Osteocyte (in vitro differentiated cells): Measurements from ENCODE around the gene ACTR10. TPM values are rescaled to one million over a fixed set of nuclear protein-coding genes. Genes with fewer than 3 reads are reported as not detected.

Experiments
- DNase-seq: peaks from one replicate; pipeline ENCODE4 v3.0.0; 2021; ENCODE audit warnings: mixed read lengths; ENCODE audit not compliant: unreplicated experiment; ENCODE audit errors: extremely low spot score
- H3K27ac Mint-ChIP-seq: one replicate; pipeline ENCODE4 v1.8.0; 2021; ENCODE audit warnings: mild to moderate bottlenecking, mixed read lengths; ENCODE audit not compliant: unreplicated experiment
- H3K27me3 Mint-ChIP-seq: one replicate; pipeline ENCODE4 v1.8.0; 2021; ENCODE audit warnings: mixed read lengths; ENCODE audit not compliant: unreplicated experiment
- H3K36me3 Mint-ChIP-seq: one replicate; pipeline ENCODE4 v1.8.0; 2021; ENCODE audit warnings: mixed read lengths; ENCODE audit not compliant: unreplicated experiment
- H3K4me1 Mint-ChIP-seq: one replicate; pipeline ENCODE4 v1.8.0; 2021; ENCODE audit warnings: mixed read lengths; ENCODE audit not compliant: unreplicated experiment
- H3K4me3 Mint-ChIP-seq: one replicate; pipeline ENCODE4 v1.8.0; 2021; ENCODE audit warnings: mild to moderate bottlenecking, moderate library complexity, mixed read lengths; ENCODE audit not compliant: unreplicated experiment
- H3K9me3 Mint-ChIP-seq: one replicate; pipeline ENCODE4 v1.8.0; 2021; ENCODE audit warnings: mixed read lengths; ENCODE audit not compliant: unreplicated experiment
- CTCF ChIP-seq: fragments of 200-600 bp; sonication (generic); IDR thresholded peaks from 2 replicates; pipeline ENCODE4 v1.5.0; 2021; ENCODE audit warnings: antibody characterized with exemption, mild to moderate bottlenecking, moderate library complexity
- total RNA-seq: library from RNA; stranded (reverse); gene quantifications from 2 replicates; pipeline ENCODE4 v1.2.1, GENCODE V29; 2021

Gene ACTR10
- total RNA-seq, 1 donor from 2014 or later: 80.3 TPM

GRCh38 chr14:58276208-58276607 lies 76.3 kb downstream of the ACTR10 start:
- peak overlapping the region; percentile 67 for H3K27ac Mint-ChIP-seq
- no peak for DNase-seq
- H3K36me3 Mint-ChIP-seq: peaks cover 31% of the 10 kb centered on the region
- TF ChIP-seq CTCF: no peak
- no peaks in the 10 kb centered on the region for H3K9me3 Mint-ChIP-seq
- no peak overlapping the region for H3K4me3 Mint-ChIP-seq
- no peaks in the 10 kb centered on the region for H3K27me3 Mint-ChIP-seq
- H3K4me1 Mint-ChIP-seq: peaks cover 40% of the 10 kb centered on the region

- H3K27ac Mint-ChIP-seq: no peak overlapping the region
- no peak for TF ChIP-seq CTCF
- DNase-seq: no peak
These were observed 78.2 kb downstream of the ACTR10 start for GRCh38 chr14:58278177-58278576.

GRCh38 chr14:58280954-58281787 lies 81.2 kb downstream of the ACTR10 start:
- H3K27me3 Mint-ChIP-seq: no peaks in the 10 kb centered on the region
- no peak for TF ChIP-seq CTCF
- H3K4me3 Mint-ChIP-seq: peak overlapping the region; percentile 46
- H3K27ac Mint-ChIP-seq: peak overlapping the region; percentile 96
- DNase-seq: no peak
- peaks cover 34% of the 10 kb centered on the region for H3K36me3 Mint-ChIP-seq
- peaks cover 34% of the 10 kb centered on the region for H3K4me1 Mint-ChIP-seq
- no peaks in the 10 kb centered on the region for H3K9me3 Mint-ChIP-seq

More at GRCh38 chr14:58278177-58278576, 78.2 kb downstream of the ACTR10 start:
- no peaks in the 10 kb centered on the region for H3K27me3 Mint-ChIP-seq
- peaks cover 50% of the 10 kb centered on the region for H3K4me1 Mint-ChIP-seq
- no peaks in the 10 kb centered on the region for H3K9me3 Mint-ChIP-seq
- H3K4me3 Mint-ChIP-seq: no peak overlapping the region
- peaks cover 18% of the 10 kb centered on the region for H3K36me3 Mint-ChIP-seq

GRCh38 chr14:58281969-58282368 lies 82.0 kb downstream of the ACTR10 start:
- Mint-ChIP-seq H3K27me3 (no peaks in the 10 kb centered on the region), H3K36me3 (peaks cover 35% of the 10 kb centered on the region), H3K4me1 (peaks cover 28% of the 10 kb centered on the region), H3K27ac (peak overlapping the region; percentile 96), H3K4me3 (no peak overlapping the region), H3K9me3 (no peaks in the 10 kb centered on the region)
- no peak for DNase-seq
- TF ChIP-seq CTCF: no peak

GRCh38 chr14:58282925-58283593 lies 83.1 kb downstream of the ACTR10 start:
- DNase-seq: no peak
- H3K4me1 Mint-ChIP-seq: peaks cover 33% of the 10 kb centered on the region
- H3K4me3 Mint-ChIP-seq: no peak overlapping the region
- H3K27me3 Mint-ChIP-seq: no peaks in the 10 kb centered on the region
- H3K9me3 Mint-ChIP-seq: no peaks in the 10 kb centered on the region
- H3K36me3 Mint-ChIP-seq: peaks cover 42% of the 10 kb centered on the region
- no peak for TF ChIP-seq CTCF
- H3K27ac Mint-ChIP-seq: peak overlapping the region; percentile 58
